ENCODE measurements around the gene SCIN. TPM values are rescaled to one million over a fixed set of nuclear protein-coding genes. Genes with fewer than 3 reads are reported as not detected.

SCIN gene
- total and polyA plus RNA-seq, 2 of the 8 experiments (the other 6 are each of a cell fraction or from before 2014, with no cell fraction given): 0.47 to 1.9 TPM

- TF ChIP-seq, protein P1, sequence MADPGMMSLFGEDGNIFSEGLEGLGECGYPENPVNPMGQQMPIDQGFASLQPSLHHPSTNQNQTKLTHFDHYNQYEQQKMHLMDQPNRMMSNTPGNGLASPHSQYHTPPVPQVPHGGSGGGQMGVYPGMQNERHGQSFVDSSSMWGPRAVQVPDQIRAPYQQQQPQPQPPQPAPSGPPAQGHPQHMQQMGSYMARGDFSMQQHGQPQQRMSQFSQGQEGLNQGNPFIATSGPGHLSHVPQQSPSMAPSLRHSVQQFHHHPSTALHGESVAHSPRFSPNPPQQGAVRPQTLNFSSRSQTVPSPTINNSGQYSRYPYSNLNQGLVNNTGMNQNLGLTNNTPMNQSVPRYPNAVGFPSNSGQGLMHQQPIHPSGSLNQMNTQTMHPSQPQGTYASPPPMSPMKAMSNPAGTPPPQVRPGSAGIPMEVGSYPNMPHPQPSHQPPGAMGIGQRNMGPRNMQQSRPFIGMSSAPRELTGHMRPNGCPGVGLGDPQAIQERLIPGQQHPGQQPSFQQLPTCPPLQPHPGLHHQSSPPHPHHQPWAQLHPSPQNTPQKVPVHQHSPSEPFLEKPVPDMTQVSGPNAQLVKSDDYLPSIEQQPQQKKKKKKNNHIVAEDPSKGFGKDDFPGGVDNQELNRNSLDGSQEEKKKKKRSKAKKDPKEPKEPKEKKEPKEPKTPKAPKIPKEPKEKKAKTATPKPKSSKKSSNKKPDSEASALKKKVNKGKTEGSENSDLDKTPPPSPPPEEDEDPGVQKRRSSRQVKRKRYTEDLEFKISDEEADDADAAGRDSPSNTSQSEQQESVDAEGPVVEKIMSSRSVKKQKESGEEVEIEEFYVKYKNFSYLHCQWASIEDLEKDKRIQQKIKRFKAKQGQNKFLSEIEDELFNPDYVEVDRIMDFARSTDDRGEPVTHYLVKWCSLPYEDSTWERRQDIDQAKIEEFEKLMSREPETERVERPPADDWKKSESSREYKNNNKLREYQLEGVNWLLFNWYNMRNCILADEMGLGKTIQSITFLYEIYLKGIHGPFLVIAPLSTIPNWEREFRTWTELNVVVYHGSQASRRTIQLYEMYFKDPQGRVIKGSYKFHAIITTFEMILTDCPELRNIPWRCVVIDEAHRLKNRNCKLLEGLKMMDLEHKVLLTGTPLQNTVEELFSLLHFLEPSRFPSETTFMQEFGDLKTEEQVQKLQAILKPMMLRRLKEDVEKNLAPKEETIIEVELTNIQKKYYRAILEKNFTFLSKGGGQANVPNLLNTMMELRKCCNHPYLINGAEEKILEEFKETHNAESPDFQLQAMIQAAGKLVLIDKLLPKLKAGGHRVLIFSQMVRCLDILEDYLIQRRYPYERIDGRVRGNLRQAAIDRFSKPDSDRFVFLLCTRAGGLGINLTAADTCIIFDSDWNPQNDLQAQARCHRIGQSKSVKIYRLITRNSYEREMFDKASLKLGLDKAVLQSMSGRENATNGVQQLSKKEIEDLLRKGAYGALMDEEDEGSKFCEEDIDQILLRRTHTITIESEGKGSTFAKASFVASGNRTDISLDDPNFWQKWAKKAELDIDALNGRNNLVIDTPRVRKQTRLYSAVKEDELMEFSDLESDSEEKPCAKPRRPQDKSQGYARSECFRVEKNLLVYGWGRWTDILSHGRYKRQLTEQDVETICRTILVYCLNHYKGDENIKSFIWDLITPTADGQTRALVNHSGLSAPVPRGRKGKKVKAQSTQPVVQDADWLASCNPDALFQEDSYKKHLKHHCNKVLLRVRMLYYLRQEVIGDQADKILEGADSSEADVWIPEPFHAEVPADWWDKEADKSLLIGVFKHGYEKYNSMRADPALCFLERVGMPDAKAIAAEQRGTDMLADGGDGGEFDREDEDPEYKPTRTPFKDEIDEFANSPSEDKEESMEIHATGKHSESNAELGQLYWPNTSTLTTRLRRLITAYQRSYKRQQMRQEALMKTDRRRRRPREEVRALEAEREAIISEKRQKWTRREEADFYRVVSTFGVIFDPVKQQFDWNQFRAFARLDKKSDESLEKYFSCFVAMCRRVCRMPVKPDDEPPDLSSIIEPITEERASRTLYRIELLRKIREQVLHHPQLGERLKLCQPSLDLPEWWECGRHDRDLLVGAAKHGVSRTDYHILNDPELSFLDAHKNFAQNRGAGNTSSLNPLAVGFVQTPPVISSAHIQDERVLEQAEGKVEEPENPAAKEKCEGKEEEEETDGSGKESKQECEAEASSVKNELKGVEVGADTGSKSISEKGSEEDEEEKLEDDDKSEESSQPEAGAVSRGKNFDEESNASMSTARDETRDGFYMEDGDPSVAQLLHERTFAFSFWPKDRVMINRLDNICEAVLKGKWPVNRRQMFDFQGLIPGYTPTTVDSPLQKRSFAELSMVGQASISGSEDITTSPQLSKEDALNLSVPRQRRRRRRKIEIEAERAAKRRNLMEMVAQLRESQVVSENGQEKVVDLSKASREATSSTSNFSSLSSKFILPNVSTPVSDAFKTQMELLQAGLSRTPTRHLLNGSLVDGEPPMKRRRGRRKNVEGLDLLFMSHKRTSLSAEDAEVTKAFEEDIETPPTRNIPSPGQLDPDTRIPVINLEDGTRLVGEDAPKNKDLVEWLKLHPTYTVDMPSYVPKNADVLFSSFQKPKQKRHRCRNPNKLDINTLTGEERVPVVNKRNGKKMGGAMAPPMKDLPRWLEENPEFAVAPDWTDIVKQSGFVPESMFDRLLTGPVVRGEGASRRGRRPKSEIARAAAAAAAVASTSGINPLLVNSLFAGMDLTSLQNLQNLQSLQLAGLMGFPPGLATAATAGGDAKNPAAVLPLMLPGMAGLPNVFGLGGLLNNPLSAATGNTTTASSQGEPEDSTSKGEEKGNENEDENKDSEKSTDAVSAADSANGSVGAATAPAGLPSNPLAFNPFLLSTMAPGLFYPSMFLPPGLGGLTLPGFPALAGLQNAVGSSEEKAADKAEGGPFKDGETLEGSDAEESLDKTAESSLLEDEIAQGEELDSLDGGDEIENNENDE (IDR thresholded peaks at IDR 0.05; ENCODE audit: insufficient replicate concordance, low read length): no peak
- TF ChIP-seq USF2 (IDR thresholded peaks at IDR 0.05; ENCODE audit: low read length) (no peak), CTCF (IDR thresholded peaks at IDR 0.05; ENCODE audit: control extremely low read depth in 1 of 3, insufficient read depth in 1 of 3, low read depth in 1 of 3, low read length in 3 of 3) (no peak), SRF (IDR thresholded peaks at IDR 0.05; ENCODE audit: low read depth, low read length) (no peak), POLR2A (IDR thresholded peaks at IDR 0.05; ENCODE audit: control extremely low read depth in 1 of 2, low read depth in 2 of 2, low read length in 2 of 2) (no peak), SIRT6 (IDR thresholded peaks at IDR 0.05; ENCODE audit: low read length) (no peak)
Measured at GRCh38 chr7:12699299-12699698, 128.8 kb downstream of the SCIN start (continued).
